ENCODE results near the gene EVPL.
A peak's percentile ranks its signal among the peaks of the same experiment; 100 is the strongest.
"Not testable (repeated sequence)": the region's sequence is repeated elsewhere in the genome, so short reads cannot be mapped to it uniquely, and the experiment has no call there.

Gene EVPL

GRCh38 chr17:75996665-75997590, 30.2 kb downstream of the EVPL start:
- peak in 3 of 5 donors; percentile 23 to 29 (median 26) for DNase-seq

- no peak for DNase-seq
These were observed 31.7 kb downstream of the EVPL start for GRCh38 chr17:75995385-75995925.

GRCh38 chr17:75994802-75995370, 32.2 kb downstream of the EVPL start:
- no peak for DNase-seq

GRCh38 chr17:75991396-75991795, 35.7 kb downstream of the EVPL start:
- no peak for DNase-seq

- no peak for DNase-seq
These were observed 40.1 kb downstream of the EVPL start for GRCh38 chr17:75987041-75987440.

GRCh38 chr17:75985986-75986385, 41.1 kb downstream of the EVPL start:
- DNase-seq, result no peak

GRCh38 chr17:75983501-75984181, 43.5 kb downstream of the EVPL start:
- DNase-seq, result no peak

GRCh38 chr17:75981019-75981615, 46.0 kb downstream of the EVPL start:
- DNase-seq, result no peak

GRCh38 chr17:75980188-75981018, 46.7 kb downstream of the EVPL start:
- DNase-seq, result no peak

GRCh38 chr17:75979705-75980187, 47.4 kb downstream of the EVPL start:
- no peak for DNase-seq

- DNase-seq, result peak; percentile 91 to 96 (median 93)
These were observed 48.0 kb downstream of the EVPL start, which contains the start of the genes ACOX1 and TEN1 for GRCh38 chr17:75978938-75979704. Gene ACOX1, minus strand, starts transcription at chr17:75979166. Its CDS starts 93 bp downstream, at chr17:75979073. Gene TEN1, plus strand, starts transcription at chr17:75979240. Its CDS starts 6,953 bp downstream, at chr17:75986193.

GRCh38 chr17:75976175-75976848, 50.8 kb downstream of the EVPL start:
- DNase-seq, result no peak

GRCh38 chr17:75975757-75976174, 51.3 kb downstream of the EVPL start:
- no peak for DNase-seq

GRCh38 chr17:75975187-75975586, 51.9 kb downstream of the EVPL start:
- not testable (repeated sequence) for DNase-seq

GRCh38 chr17:75970626-75971025, 56.5 kb downstream of the EVPL start:
- DNase-seq, result no peak

- DNase-seq, result no peak
These were observed 57.0 kb downstream of the EVPL start for GRCh38 chr17:75970011-75970523.

GRCh38 chr17:75969044-75969443, 58.1 kb downstream of the EVPL start:
- not testable (repeated sequence) for DNase-seq

GRCh38 chr17:75965468-75965867, 61.6 kb downstream of the EVPL start:
- no peak for DNase-seq

GRCh38 chr17:75959839-75960511, 67.1 kb downstream of the EVPL start:
- DNase-seq, result no peak
